PC-9 (cell line): Measurements from ENCODE around the gene C5orf58. TPM values are rescaled to one million over a fixed set of nuclear protein-coding genes. Genes with fewer than 3 reads are reported as not detected.

Experiments
- BruUV-seq: library from RNA; stranded (reverse); fragments of 400-500 nt; replicated peaks from 2 replicates; lab custom pipeline; 2021; lab: Mats Ljungman, UMichigan
- CTCF ChIA-PET: fragments of 300-600 bp; sonication (Branson Sonifier 250); formaldehyde crosslinking; loops from one replicate; lab custom pipeline; 2022; ENCODE audit warnings: antibody characterized with exemption; lab: Charles Lee
- POLR2A ChIA-PET: fragments of 300-600 bp; sonication (Branson Sonifier 250); formaldehyde crosslinking; loops from one replicate; lab custom pipeline; 2022; ENCODE audit warnings: antibody characterized with exemption; ENCODE audit not compliant: unreplicated experiment; lab: Charles Lee
- DNase-seq, 2 experiments: peaks; one replicate each; pipeline versions ENCODE4 v3.0.0 to v3.0.0-alpha.2; 2015 to 2022; ENCODE audit warnings: mixed read lengths in 1 of 2
- H2AFZ ChIP-seq: fragments of 200-600 bp; sonication (generic); 2 replicates; pipeline ENCODE4 v1.8.1; 2017; ENCODE audit warnings: antibody characterized with exemption
- H3F3A ChIP-seq: fragments of 200-600 bp; sonication (generic); 2 replicates; pipeline ENCODE4 v1.8.1; 2017; ENCODE audit warnings: antibody characterized with exemption, mild to moderate bottlenecking, low read depth; ENCODE audit not compliant: insufficient read depth
- H3K27ac ChIP-seq: fragments of 200-600 bp; sonication (generic); 2 replicates; pipeline ENCODE4 v1.6.1; 2016; ENCODE audit warnings: mixed run types
- H3K27me3 ChIP-seq: fragments of 200-600 bp; sonication (generic); 2 replicates; pipeline ENCODE4 v1.6.1; 2016; ENCODE audit warnings: low read depth, mixed run types; ENCODE audit not compliant: insufficient read depth
- H3K36me3 ChIP-seq: fragments of 200-600 bp; sonication (generic); 2 replicates; pipeline ENCODE4 v1.6.1; 2016; ENCODE audit warnings: low read depth, mixed run types
- H3K4me1 ChIP-seq: fragments of 200-600 bp; sonication (generic); replicated peaks from 2 replicates; pipeline ENCODE4 v1.6.1; 2016; ENCODE audit warnings: mixed run types; ENCODE audit not compliant: insufficient read depth
- H3K4me2 ChIP-seq: fragments of 200-600 bp; sonication (generic); 2 replicates; pipeline ENCODE4 v1.6.1; 2017; ENCODE audit warnings: mixed run types
- H3K4me3 ChIP-seq: fragments of 200-600 bp; sonication (generic); 2 replicates; pipeline ENCODE4 v1.6.1; 2016; ENCODE audit warnings: mixed run types
- H3K79me2 ChIP-seq: fragments of 200-600 bp; sonication (generic); 2 replicates; pipeline ENCODE4 v1.6.1; 2017; ENCODE audit warnings: low read depth, mixed run types
- H3K9me2 ChIP-seq: fragments of 200-600 bp; sonication (generic); 2 replicates; pipeline ENCODE4 v1.8.1; 2017; ENCODE audit warnings: mild to moderate bottlenecking; ENCODE audit not compliant: insufficient read depth
- H3K9me3 ChIP-seq: fragments of 200-600 bp; sonication (generic); 2 replicates; pipeline ENCODE4 v1.8.1; 2016; ENCODE audit warnings: low read depth; ENCODE audit not compliant: insufficient read depth
- H4K20me1 ChIP-seq: fragments of 200-600 bp; sonication (generic); 2 replicates; pipeline ENCODE4 v1.8.1; 2017; ENCODE audit not compliant: insufficient read depth
- CTCF ChIP-seq: fragments of 200-600 bp; sonication (generic); conservative IDR thresholded peaks from 2 replicates; pipeline ENCODE4 v1.6.1; 2017; ENCODE audit warnings: mixed run types, antibody characterized with exemption, mild to moderate bottlenecking, moderate library complexity
- EZH2 ChIP-seq: fragments of 200-600 bp; sonication (generic); IDR thresholded peaks from 2 replicates; pipeline ENCODE4 v1.8.0; 2017; ENCODE audit warnings: antibody characterized with exemption, low read depth
- intact Hi-C: fragments of 100-400 bp; cut with micrococcal nuclease; formaldehyde crosslinking; loops from one replicate; pipeline ENCODE4 v1.10.0; 2022; ENCODE audit not compliant: unreplicated experiment
- total RNA-seq: library from RNA; stranded (reverse); gene quantifications from 2 replicates; pipeline ENCODE4 v1.2.3, GENCODE V29; 2021

Gene C5orf58
- total RNA-seq, 1 experiment from 2014 or later = not detected

- Histone ChIP-seq H3K27me3 (no peaks in the 10 kb centered on the region), H3K9me3 (peaks cover 4% of the 10 kb centered on the region; the same call in 1 of the 2 replicates), H3K36me3 (no peaks in the 10 kb centered on the region), H3F3A (peaks cover 46% of the 10 kb centered on the region), H3K4me1 (peaks cover 51% of the 10 kb centered on the region), H3K4me3 (no peak overlapping the region), H3K27ac (no peak overlapping the region), H3K9me2 (no peaks in the 10 kb centered on the region), H3K4me2 (no peak overlapping the region), H4K20me1 (no peaks in the 10 kb centered on the region), H2AFZ (no peak overlapping the region), H3K79me2 (no peaks in the 10 kb centered on the region)
- no peak for TF ChIP-seq EZH2
- peak; percentile 87 for TF ChIP-seq CTCF
- intact Hi-C loops = loop anchor here (1.0 to 5.0 kb wide), 6 partner anchors 32 to 1230 kb away; partner anchors contain the start of gene SPDL1
- DNase-seq = peak; percentile 49 to 74
- POLR2A ChIA-PET = no interaction called here
- CTCF ChIA-PET = interaction anchor here (0.7 to 1.6 kb wide), 6 partner anchors 33 to 1229 kb away, joined by 3 to 8 read pairs (median 5); no protein-coding TSS in a partner anchor
- no TSS peak for BruUV-seq
Measured at GRCh38 chr5:170216257-170216864, 16.4 kb upstream of the C5orf58 start.

- Histone ChIP-seq H3K9me2 (no peaks in the 10 kb centered on the region), H3K4me1 (peaks cover 38% of the 10 kb centered on the region), H3K4me3 (no peak overlapping the region), H3K36me3 (no peaks in the 10 kb centered on the region), H3K4me2 (no peak overlapping the region), H2AFZ (no peak overlapping the region), H4K20me1 (no peaks in the 10 kb centered on the region), H3K79me2 (no peaks in the 10 kb centered on the region), H3K9me3 (peaks cover 4% of the 10 kb centered on the region; the same call in 1 of the 2 replicates), H3K27ac (peak overlapping the region; percentile 86), H3K27me3 (no peaks in the 10 kb centered on the region), H3F3A (peaks cover 34% of the 10 kb centered on the region)
- intact Hi-C loops = loop anchor here (2.0 to 5.0 kb wide), 4 partner anchors 33 to 1231 kb away; partner anchors contain the start of gene SPDL1
- ChIA-PET POLR2A (no interaction called here), CTCF (interaction anchor here (0.5 to 0.6 kb wide), 2 partner anchors 51 to 733 kb away, joined by 4 to 24 read pairs; no protein-coding TSS in a partner anchor)
- no peak for DNase-seq
- BruUV-seq = no TSS peak
- TF ChIP-seq CTCF (no peak), EZH2 (no peak)
Measured at GRCh38 chr5:170217831-170218230, 15.0 kb upstream of the C5orf58 start.

- H3K79me2 ChIP-seq = no peaks in the 10 kb centered on the region
- no peaks in the 10 kb centered on the region for H4K20me1 ChIP-seq
- no peaks in the 10 kb centered on the region for H3K9me2 ChIP-seq
- ChIA-PET CTCF (interaction anchor here (1.0 kb wide), 1 partner anchor 134 kb away, joined by 3 read pairs; no protein-coding TSS in a partner anchor), POLR2A (no interaction called here)
- peak overlapping the region; percentile 86 for H3K27ac ChIP-seq
- intact Hi-C loops = loop anchor here (5.0 kb wide), 2 partner anchors 246 to 636 kb away; partner anchors contain the start of gene SPDL1
- no peaks in the 10 kb centered on the region for H3K27me3 ChIP-seq
- H3K9me3 ChIP-seq = peaks cover 4% of the 10 kb centered on the region; the same call in 1 of the 2 replicates
- H3K4me1 ChIP-seq = peaks cover 33% of the 10 kb centered on the region
- no peak overlapping the region for H2AFZ ChIP-seq
- peak overlapping the region; percentile 49 for H3K4me2 ChIP-seq
- no peaks in the 10 kb centered on the region for H3K36me3 ChIP-seq
- H3F3A ChIP-seq = peaks cover 30% of the 10 kb centered on the region
- H3K4me3 ChIP-seq = no peak overlapping the region
- no TSS peak for BruUV-seq
- TF ChIP-seq EZH2 = no peak
- TF ChIP-seq CTCF = no peak
- DNase-seq = no peak
Measured at GRCh38 chr5:170218726-170219125, 14.1 kb upstream of the C5orf58 start.
